Lung (tissue), 12 donors: ENCODE measurements around the gene PGAM4. TPM values are rescaled to one million over a fixed set of nuclear protein-coding genes. Genes with fewer than 3 reads are reported as not detected.

ENCODE experiments used
- ATAC-seq: fragments of 200-7000 bp; cut with Tn5 transposase; one replicate; pipeline ENCODE4 v1.9.1; 2020; ENCODE audit warnings: moderate number of reproducible peaks; ENCODE audit not compliant: insufficient read depth, low FRiP score
- DNase-seq, 3 donors: peaks; one replicate each; pipeline ENCODE4 v3.0.0-alpha.2; 2013 to 2017
- H3K27ac ChIP-seq, 2 donors: one replicate each; pipeline ENCODE4 v1.5.1; 2013; ENCODE audit warnings: mild to moderate bottlenecking in 2 of 2, moderate library complexity in 2 of 2, control low read depth in 1 of 2, inconsistent platforms in 1 of 2, low read depth in 1 of 2, low read length in 1 of 2
- H3K27me3 ChIP-seq, 3 donors: one replicate each; pipeline ENCODE4 v1.5.1; 2013; ENCODE audit warnings: low read length in 2 of 3; ENCODE audit not compliant: control insufficient read depth in 3 of 3, insufficient read depth in 3 of 3
- H3K36me3 ChIP-seq, 4 donors: one replicate each; pipeline ENCODE4 v1.5.1; 2013; ENCODE audit warnings: low read length in 4 of 4, mild to moderate bottlenecking in 1 of 4, moderate library complexity in 1 of 4; ENCODE audit not compliant: control insufficient read depth in 4 of 4, insufficient read depth in 4 of 4
- H3K4me1 ChIP-seq, 5 donors: one replicate each; pipeline ENCODE4 v1.5.1; 2013; ENCODE audit warnings: low read length in 5 of 5, mild to moderate bottlenecking in 2 of 5, moderate library complexity in 1 of 5; ENCODE audit not compliant: control insufficient read depth in 5 of 5, insufficient read depth in 5 of 5
- H3K4me3 ChIP-seq: one replicate; pipeline ENCODE4 v1.5.1; 2013; ENCODE audit warnings: mild to moderate bottlenecking, control low read depth, moderate library complexity
- H3K9ac ChIP-seq, 2 donors: one replicate each; pipeline ENCODE4 v1.5.1; 2013; ENCODE audit warnings: low read length in 2 of 2, control low read depth in 1 of 2; ENCODE audit not compliant: insufficient read depth in 1 of 2
- H3K9me3 ChIP-seq, 4 donors: one replicate each; pipeline ENCODE4 v1.5.1; 2013; ENCODE audit warnings: low read length in 3 of 4, mild to moderate bottlenecking in 1 of 4, moderate library complexity in 1 of 4; ENCODE audit not compliant: control insufficient read depth in 4 of 4, insufficient read depth in 3 of 4
- CTCF ChIP-seq: IDR thresholded peaks from 2 replicates; pipeline ENCODE4 v1.5.1; 2012; ENCODE audit warnings: mild to moderate bottlenecking; ENCODE audit errors: control extremely low read depth, extremely low read depth
- WGBS, 2 donors: extraction: QIAGEN DNeasy Blood & Tissue Kit; methylation state at CpG; one replicate each; pipeline ENCODE4 v1.1.7; 2013; 5-methylcytosine and 5-hydroxymethylcytosine counted together
- polyA plus RNA-seq, 2 donors: library from polyadenylated mRNA; stranded (reverse); fragments of 200-250 nt; gene quantifications; one replicate each; pipeline ENCODE4 v1.2.1, GENCODE V29; 2013
- total RNA-seq, 2 donors: library from RNA; depleted of rRNA in 1 of 2; stranded (reverse); fragments of >200 nt in 1 of 2; gene quantifications; one replicate each; pipeline ENCODE4 v1.2.1, GENCODE V29; 2014 to 2021
- donor health status: control.
- donor health status: control.
- donor health status: Bipolar disorder and iron deficiency.
- donor health status: healthy.
- donor health status: DM: yes; HTN: yes; CAD: no.

Gene PGAM4
- total and polyA plus RNA-seq, 4 donors = 0.08 TPM; not detected in 3

- Histone ChIP-seq H3K27ac (no peak overlapping the region), H3K4me3 (no peak overlapping the region), H3K9ac (no peak overlapping the region), H3K36me3 (no peaks in the 10 kb centered on the region), H3K9me3 (peaks cover 0 to 8% (median 0%) of the 10 kb centered on the region in 4 donors), H3K4me1 (no peaks in the 10 kb centered on the region), H3K27me3 (no peaks in the 10 kb centered on the region)
- DNase-seq = no peak
- TF ChIP-seq CTCF = no peak
- no peak for ATAC-seq
- WGBS, 2 donors = 46 to 83% methylated on average over 1 of the region's 1 CpG
Observed at GRCh38 chrX:77960567-77960966, 8.9 kb downstream of the PGAM4 start.

GRCh38 chrX:77953708-77954107, 15.7 kb downstream of the PGAM4 start:
- ATAC-seq (no peak), DNase-seq (no peak)
- Histone ChIP-seq H3K27me3 (no peaks in the 10 kb centered on the region), H3K4me1 (peaks cover 0 to 4% (median 0%) of the 10 kb centered on the region in 5 donors), H3K9ac (no peak overlapping the region), H3K36me3 (no peaks in the 10 kb centered on the region), H3K9me3 (peaks cover 0 to 4% (median 0%) of the 10 kb centered on the region in 4 donors), H3K27ac (no peak overlapping the region), H3K4me3 (no peak overlapping the region)
- TF ChIP-seq CTCF = no peak
- 37 to 47% methylated on average over 1 of the region's 1 CpG for WGBS, 2 donors

GRCh38 chrX:77953302-77953701, 16.1 kb downstream of the PGAM4 start:
- DNase-seq (no peak), ATAC-seq (no peak)
- H3K27me3 ChIP-seq = no peaks in the 10 kb centered on the region
- peaks cover 0 to 4% (median 0%) of the 10 kb centered on the region in 4 donors for H3K9me3 ChIP-seq
- H3K27ac ChIP-seq = no peak overlapping the region
- 41 to 55% methylated on average over 1 of the region's 1 CpG for WGBS, 2 donors
- TF ChIP-seq CTCF = no peak
- H3K4me1 ChIP-seq = peaks cover 0 to 4% (median 0%) of the 10 kb centered on the region in 5 donors
- H3K9ac ChIP-seq = no peak overlapping the region
- no peaks in the 10 kb centered on the region for H3K36me3 ChIP-seq
- H3K4me3 ChIP-seq = no peak overlapping the region

- H3K4me3 ChIP-seq = no peak overlapping the region
- peaks cover 0 to 4% (median 0%) of the 10 kb centered on the region in 5 donors for H3K4me1 ChIP-seq
Observed at GRCh38 chrX:77952173-77952572, 17.3 kb downstream of the PGAM4 start.

More at GRCh38 chrX:77952173-77952572, 17.3 kb downstream of the PGAM4 start:
- ATAC-seq (no peak), DNase-seq (no peak)
- no peaks in the 10 kb centered on the region for H3K27me3 ChIP-seq
- H3K9ac ChIP-seq = no peak overlapping the region
- H3K36me3 ChIP-seq = no peaks in the 10 kb centered on the region
- H3K27ac ChIP-seq = no peak overlapping the region
- WGBS, 2 donors = 50 to 75% methylated on average over 1 of the region's 1 CpG
- TF ChIP-seq CTCF = no peak
- peaks cover 0 to 4% (median 0%) of the 10 kb centered on the region in 4 donors for H3K9me3 ChIP-seq
